SH-SY5Y (cell line): ENCODE results near the gene SCP2.

Experiments
- GATA2 ChIP-seq: IDR thresholded peaks from 2 replicates; pipeline ENCODE4 v1.6.1; 2011; ENCODE audit warnings: mild to moderate bottlenecking, low read depth, low read length
- GATA3 ChIP-seq: IDR thresholded peaks from 2 replicates; pipeline ENCODE4 v1.6.1; 2011; ENCODE audit warnings: low read depth, mild to moderate bottlenecking, low read length, moderate library complexity

SCP2 gene

GRCh38 chr1:53071915-53072314 is 144.8 kb downstream of the SCP2 start:
- TF ChIP-seq GATA2 (no peak), GATA3 (no peak)

GRCh38 chr1:53073287-53073686 is 146.2 kb downstream of the SCP2 start:
- TF ChIP-seq GATA2 (no peak), GATA3 (no peak)

GRCh38 chr1:53073868-53074311 is 146.8 kb downstream of the SCP2 start:
- TF ChIP-seq GATA3 (no peak), GATA2 (no peak)

GRCh38 chr1:53074313-53075154 is 147.5 kb downstream of the SCP2 start:
- no peak for TF ChIP-seq GATA2

GRCh38 chr1:53075206-53075605 is 148.1 kb downstream of the SCP2 start:
- TF ChIP-seq GATA2 (no peak), GATA3 (no peak)

GRCh38 chr1:53075761-53076163 is 148.7 kb downstream of the SCP2 start:
- TF ChIP-seq GATA2: no peak
- TF ChIP-seq GATA3: no peak

- TF ChIP-seq GATA3: no peak
- no peak for TF ChIP-seq GATA2
Observed at GRCh38 chr1:53076165-53076564, 149.1 kb downstream of the SCP2 start.

GRCh38 chr1:53076721-53077598 is 149.9 kb downstream of the SCP2 start:
- TF ChIP-seq GATA2 (no peak), GATA3 (no peak)

- TF ChIP-seq GATA2 (no peak), GATA3 (no peak)
Observed at GRCh38 chr1:53077599-53077965, 150.5 kb downstream of the SCP2 start.

- no peak for TF ChIP-seq GATA3
Observed at GRCh38 chr1:53078333-53079101, 151.4 kb downstream of the SCP2 start.

- TF ChIP-seq GATA3: no peak
- no peak for TF ChIP-seq GATA2
Observed at GRCh38 chr1:53079251-53079650, 152.2 kb downstream of the SCP2 start.

- TF ChIP-seq GATA2: no peak
- no peak for TF ChIP-seq GATA3
Observed at GRCh38 chr1:53080041-53080440, 153.0 kb downstream of the SCP2 start.

- TF ChIP-seq GATA3 (no peak), GATA2 (no peak)
Observed at GRCh38 chr1:53080769-53081168, 153.7 kb downstream of the SCP2 start.
